ENCODE data around the gene SOAT2. TPM values are rescaled to one million over a fixed set of nuclear protein-coding genes. Genes with fewer than 3 reads are reported as not detected.

The SOAT2 gene
- total and polyA plus RNA-seq, 2 of the 4 experiments (the other 2 are of a cell fraction) = 0.18 to 0.39 TPM

- Histone ChIP-seq H2AK5ac (ENCODE audit: low read depth, low read length) (no peak overlapping the region), H3K27me3 (ENCODE audit: control insufficient read depth, insufficient read depth, low read length) (no peaks in the 10 kb centered on the region), H2BK20ac (ENCODE audit: low read depth, low read length) (no peak overlapping the region), H3K36me3 (ENCODE audit: control insufficient read depth, insufficient read depth, low read length) (peaks cover 7% of the 10 kb centered on the region; the same call in 1 of the 2 replicates), H3K4ac (ENCODE audit: low read depth, low read length) (no peak overlapping the region), H2AFZ (replicated peaks; ENCODE audit: low read length, poor library complexity) (no peak overlapping the region), H3K9me1 (ENCODE audit: insufficient read depth, low read length) (no peaks in the 10 kb centered on the region), H3K4me3 (ENCODE audit: insufficient read depth, low read depth, low read length) (no peak overlapping the region), H3K18ac (ENCODE audit: low read depth, low read length) (no peak overlapping the region), H3K4me1 (ENCODE audit: control insufficient read depth, insufficient read depth, low read length) (peaks cover 15% of the 10 kb centered on the region), H3K9me3 (ENCODE audit: control insufficient read depth, insufficient read depth, low read length) (no peaks in the 10 kb centered on the region), H3K27ac (ENCODE audit: insufficient read depth, low read length) (no peak overlapping the region), H3K56ac (ENCODE audit: extremely low read depth, insufficient read depth, low read length) (no peak overlapping the region), H2AK9ac (replicated peaks; ENCODE audit: low read depth, low read length, poor library complexity) (no peak overlapping the region), H3K4me2 (ENCODE audit: low read depth, low read length) (no peak overlapping the region), H2BK120ac (ENCODE audit: low read depth, low read length) (no peak overlapping the region), H3K9ac (ENCODE audit: low read depth, low read length) (no peak overlapping the region), H3K79me1 (ENCODE audit: low read depth in 1 of 2, low read length in 2 of 2) (peaks cover 0 to 15% of the 10 kb centered on the region in 2 experiments; a peak in 3 of 4 replicates), H2BK5ac (ENCODE audit: low read depth, low read length, poor library complexity, severe bottlenecking) (no peak overlapping the region), H4K91ac (ENCODE audit: insufficient read depth, low read depth, low read length) (no peak overlapping the region; the same call in 1 of the 2 replicates), H4K5ac (ENCODE audit: low read depth, low read length) (no peak overlapping the region), H3K23ac (ENCODE audit: low read depth, low read length) (no peak overlapping the region), H4K20me1 (ENCODE audit: insufficient read depth, low read length) (no peaks in the 10 kb centered on the region), H3K14ac (replicated peaks; ENCODE audit: low read depth, low read length) (no peak overlapping the region), H4K8ac (ENCODE audit: low read depth in 2 of 2, low read length in 2 of 2) (no peak overlapping the region), H2BK15ac (ENCODE audit: low read depth, low read length) (no peak overlapping the region)
- no TSS peak for BruUV-seq (replicated peaks)
- CTCF ChIA-PET = interaction anchor here (0.9 to 3.7 kb wide), 2 partner anchors 36 to 39 kb away, joined by 3 to 21 read pairs; no protein-coding TSS in a partner anchor
- intact Hi-C loops (cut with micrococcal nuclease) (no loop called here), in situ Hi-C loops (cut with MboI; ENCODE audit: low sequenced_read_pairs) (no loop called here), dilution Hi-C loops (cut with HindIII; ENCODE audit: low sequenced_read_pairs, unreplicated experiment) (no loop called here)
- ATAC-seq (ENCODE audit: low read depth) (no peak), DNase-seq (no peak)
- no CpG with 5 or more reads among the region's 12 CpGs for WGBS, 2 experiments (ENCODE audit: extremely low coverage in 2 of 2, insufficient read length in 1 of 2)
- POLR2A ChIA-PET (ENCODE audit: unreplicated experiment) = interaction anchor here (0.6 kb wide), 1 partner anchor 1398 kb away, joined by 4 read pairs; no protein-coding TSS in a partner anchor
- TF ChIP-seq CHD1 (IDR thresholded peaks at IDR 0.05; ENCODE audit: low read depth, low read length) = no peak
- TF ChIP-seq MAZ (IDR thresholded peaks at IDR 0.05; ENCODE audit: borderline replicate concordance, low read depth, low read length) = no peak
- no peak for TF ChIP-seq RCOR1 (IDR thresholded peaks at IDR 0.05; ENCODE audit: insufficient replicate concordance, low read length)
- no peak for TF ChIP-seq SMC3 (IDR thresholded peaks at IDR 0.05; ENCODE audit: low read depth, low read length)
Measured at GRCh38 chr12:53101931-53102781, 1.1 kb upstream of the SOAT2 start.
